GM06990 (cell line): ENCODE data around the gene ARG2.

Experiments
- DNase-seq: peaks from one replicate; pipeline ENCODE4 v3.0.0-alpha.2; 2011; ENCODE audit not compliant: insufficient read length; ENCODE audit errors: extremely low read depth
- H3K27me3 ChIP-seq: replicated peaks from 2 replicates; pipeline ENCODE4 v1.6.0; 2011; ENCODE audit warnings: low read length; ENCODE audit not compliant: control insufficient read depth, insufficient read depth
- H3K36me3 ChIP-seq: 2 replicates; pipeline ENCODE4 v1.5.1; 2011; ENCODE audit warnings: low read length; ENCODE audit not compliant: control insufficient read depth, insufficient read depth
- H3K4me3 ChIP-seq: replicated peaks from 2 replicates; pipeline ENCODE4 v1.5.1; 2011; ENCODE audit warnings: low read depth, mild to moderate bottlenecking, control low read depth, low read length
- TF ChIP-seq, protein P1 (sequence below): IDR thresholded peaks from 2 replicates; pipeline ENCODE4 v1.5.1; 2011; ENCODE audit warnings: low read length, control low read depth, mild to moderate bottlenecking, inconsistent platforms; ENCODE audit not compliant: insufficient read depth, poor library complexity, severe bottlenecking

ARG2 gene

DNA sequence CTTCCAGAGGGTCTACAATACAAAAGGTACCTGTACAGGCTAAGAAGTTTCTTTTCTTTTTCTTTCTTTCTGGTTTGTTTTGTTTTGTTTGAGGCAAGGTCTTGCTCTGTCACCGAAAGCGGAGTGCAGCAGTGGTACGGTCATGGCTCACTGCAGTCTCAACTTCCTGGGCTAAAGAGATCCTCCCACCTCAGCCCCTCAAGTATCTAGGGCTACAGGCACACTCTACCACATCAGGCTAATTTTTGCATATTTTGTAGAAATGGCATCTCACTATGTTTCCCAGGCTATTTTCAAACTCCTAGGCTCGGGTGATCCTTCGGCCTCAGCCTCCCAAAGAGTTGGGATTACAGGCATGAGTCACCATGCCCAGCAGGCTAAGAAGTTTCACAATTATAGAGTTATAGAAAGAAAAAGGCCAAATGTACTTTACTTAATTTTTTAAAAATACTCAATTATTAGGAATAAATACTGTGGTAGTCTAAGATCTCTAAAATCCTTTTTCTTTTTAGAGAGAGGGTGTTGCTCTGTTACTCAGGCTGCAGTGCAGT is 16.6 kb upstream of the ARG2 start:
- peak; percentile 41 for DNase-seq
- no peaks in the 10 kb centered on the region for H3K27me3 ChIP-seq

DNA sequence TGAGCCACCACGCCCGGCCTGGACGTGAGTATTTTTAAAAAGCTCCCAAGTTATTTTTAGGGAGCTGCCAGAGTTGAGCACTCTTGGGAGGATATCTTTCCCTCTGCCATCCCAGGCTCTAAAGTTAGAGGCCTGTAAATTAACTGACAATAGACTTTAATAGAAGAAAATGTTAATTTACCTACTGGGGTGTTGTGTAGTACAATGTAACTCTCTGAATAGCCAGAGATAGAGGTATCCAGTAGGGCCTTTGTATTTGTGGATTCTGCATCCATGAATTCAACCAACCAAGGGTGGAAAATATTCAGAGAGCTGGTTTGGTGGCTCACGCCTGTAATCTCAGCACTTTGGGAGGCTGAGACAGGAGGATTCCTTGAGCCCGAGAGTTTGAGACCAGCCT is 12.1 kb upstream of the ARG2 start:
- Histone ChIP-seq H3K36me3 (no peaks in the 10 kb centered on the region), H3K27me3 (no peaks in the 10 kb centered on the region; the same call in 1 of the 2 replicates), H3K4me3 (no peak overlapping the region)
- no peak for DNase-seq
- TF ChIP-seq, protein P1, sequence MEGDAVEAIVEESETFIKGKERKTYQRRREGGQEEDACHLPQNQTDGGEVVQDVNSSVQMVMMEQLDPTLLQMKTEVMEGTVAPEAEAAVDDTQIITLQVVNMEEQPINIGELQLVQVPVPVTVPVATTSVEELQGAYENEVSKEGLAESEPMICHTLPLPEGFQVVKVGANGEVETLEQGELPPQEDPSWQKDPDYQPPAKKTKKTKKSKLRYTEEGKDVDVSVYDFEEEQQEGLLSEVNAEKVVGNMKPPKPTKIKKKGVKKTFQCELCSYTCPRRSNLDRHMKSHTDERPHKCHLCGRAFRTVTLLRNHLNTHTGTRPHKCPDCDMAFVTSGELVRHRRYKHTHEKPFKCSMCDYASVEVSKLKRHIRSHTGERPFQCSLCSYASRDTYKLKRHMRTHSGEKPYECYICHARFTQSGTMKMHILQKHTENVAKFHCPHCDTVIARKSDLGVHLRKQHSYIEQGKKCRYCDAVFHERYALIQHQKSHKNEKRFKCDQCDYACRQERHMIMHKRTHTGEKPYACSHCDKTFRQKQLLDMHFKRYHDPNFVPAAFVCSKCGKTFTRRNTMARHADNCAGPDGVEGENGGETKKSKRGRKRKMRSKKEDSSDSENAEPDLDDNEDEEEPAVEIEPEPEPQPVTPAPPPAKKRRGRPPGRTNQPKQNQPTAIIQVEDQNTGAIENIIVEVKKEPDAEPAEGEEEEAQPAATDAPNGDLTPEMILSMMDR, result no peak

More for the DNA sequence above, 16.6 kb upstream of the ARG2 start:
- TF ChIP-seq, protein P1, result no peak
- no peak overlapping the region for H3K4me3 ChIP-seq
- no peaks in the 10 kb centered on the region for H3K36me3 ChIP-seq

DNA sequence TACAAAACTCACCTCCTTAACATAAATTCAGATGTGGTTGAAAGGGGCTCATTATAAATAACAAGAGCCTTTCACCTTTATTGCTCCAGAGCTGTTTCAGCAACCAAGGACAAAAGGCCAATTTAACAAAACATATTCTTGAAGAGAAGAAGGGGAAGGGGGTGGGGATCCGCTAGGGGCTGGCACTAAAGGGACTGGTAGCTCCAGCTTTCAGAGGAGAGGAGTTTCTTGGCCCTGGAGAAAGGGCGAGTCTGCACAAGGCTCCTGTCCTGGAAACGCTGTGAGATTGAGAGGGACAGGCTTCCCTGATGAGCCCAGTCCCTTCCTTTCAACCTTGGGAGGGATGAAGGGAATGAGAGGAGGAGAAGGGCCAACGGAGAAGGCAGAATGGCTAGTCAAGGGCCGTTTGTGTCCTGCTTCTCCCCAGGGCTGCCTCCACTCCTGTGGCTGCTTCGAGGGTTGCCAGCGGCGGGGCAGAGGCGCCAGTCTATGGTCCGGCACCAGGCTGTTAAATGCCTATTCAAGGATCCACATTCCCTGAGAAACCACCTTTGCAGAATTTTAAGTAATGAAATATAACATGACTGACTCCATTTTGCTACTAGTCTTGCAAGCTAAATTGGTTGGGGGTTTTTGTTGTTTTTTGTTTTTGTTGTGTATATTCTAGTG is 9.9 kb upstream of the ARG2 start:
- Histone ChIP-seq H3K36me3 (no peaks in the 10 kb centered on the region), H3K27me3 (no peaks in the 10 kb centered on the region; the same call in 1 of the 2 replicates), H3K4me3 (no peak overlapping the region)
- TF ChIP-seq, protein P1, result no peak
- no peak for DNase-seq

DNA sequence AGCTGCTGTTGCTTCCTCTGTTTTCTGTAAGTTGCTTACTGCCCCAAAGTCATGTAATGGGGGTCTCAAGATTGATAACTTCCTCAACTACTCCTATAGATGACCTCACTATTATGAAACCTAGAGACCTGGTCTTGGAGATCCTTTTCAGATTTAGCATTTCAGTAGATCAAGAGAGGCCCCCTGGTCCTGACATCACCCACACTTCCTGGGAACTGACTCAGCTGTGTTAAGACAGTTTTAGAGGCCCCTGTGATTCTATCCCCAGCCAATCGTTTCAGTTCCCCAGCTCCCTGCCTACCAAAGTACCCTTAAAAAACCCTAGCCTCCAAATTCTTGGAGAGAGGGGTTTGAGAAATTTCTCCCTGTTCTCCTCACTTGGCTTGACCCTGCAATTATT is 9.2 kb upstream of the ARG2 start:
- no peak for DNase-seq
- TF ChIP-seq, protein P1, result no peak
- H3K27me3 ChIP-seq, result no peaks in the 10 kb centered on the region; the same call in 1 of the 2 replicates
- no peak overlapping the region for H3K4me3 ChIP-seq
- no peaks in the 10 kb centered on the region for H3K36me3 ChIP-seq

DNA sequence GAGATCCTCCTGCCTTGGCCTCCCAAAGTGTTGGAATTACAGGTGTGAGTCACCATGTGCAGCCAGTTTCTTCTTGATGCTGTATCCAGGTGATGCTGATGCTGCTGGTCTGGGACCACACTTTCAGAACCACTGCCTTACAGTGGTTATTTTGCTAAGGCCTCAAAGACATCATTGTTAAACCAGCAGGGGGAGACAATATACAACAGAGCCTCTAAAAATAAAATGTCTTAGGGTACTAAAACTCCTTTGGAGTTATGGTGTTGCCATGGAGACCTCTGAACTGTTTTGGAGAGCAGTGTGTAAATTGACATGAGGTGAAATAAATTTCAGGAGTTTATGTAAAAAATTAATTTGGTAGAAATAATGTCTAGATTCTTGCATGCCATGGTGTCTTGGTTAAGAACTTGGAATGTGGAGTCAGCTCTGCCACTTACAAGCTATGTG is 1.1 kb upstream of the ARG2 start:
- TF ChIP-seq, protein P1, result peak; percentile 65
- no peak overlapping the region for H3K4me3 ChIP-seq
- no peaks in the 10 kb centered on the region; the same call in none of the 2 replicates for H3K27me3 ChIP-seq
- H3K36me3 ChIP-seq, result no peaks in the 10 kb centered on the region
- DNase-seq, result peak; percentile 37
